ENCODE measurements around the gene EI24.

Gene EI24

GRCh38 chr11:125624756-125625213, 55.5 kb downstream of the EI24 start, which contains the start of gene CHEK1:
CHEK1 (plus strand) TSS chr11:125625163; CDS start chr11:125626769, 1,606 bp downstream.
- TF ChIP-seq CTCF (IDR thresholded peaks at IDR 0.05; ENCODE audit: low read depth, low read length): no peak
- in situ Hi-C loops (cut with HindIII; ENCODE audit: low sequenced_read_pairs): no loop called here
- DNase-seq (ENCODE audit: low read depth, low spot score): no peak
- H3K4me3 ChIP-seq (ENCODE audit: low read depth, low read length): peak within 1 kb of the TSS; percentile 82

- no peak for DNase-seq (ENCODE audit: low read depth, low spot score)
- peak overlapping the region; percentile 82 for H3K4me3 ChIP-seq (ENCODE audit: low read depth, low read length)
- no peak for TF ChIP-seq CTCF (IDR thresholded peaks at IDR 0.05; ENCODE audit: low read depth, low read length)
- in situ Hi-C loops (cut with HindIII; ENCODE audit: low sequenced_read_pairs): no loop called here
These were observed 56.0 kb downstream of the EI24 start for GRCh38 chr11:125625225-125625629.

- in situ Hi-C loops (cut with HindIII; ENCODE audit: low sequenced_read_pairs): no loop called here
- no peak for TF ChIP-seq CTCF (IDR thresholded peaks at IDR 0.05; ENCODE audit: low read depth, low read length)
- peak overlapping the region; percentile 82 for H3K4me3 ChIP-seq (ENCODE audit: low read depth, low read length)
- peak; percentile 92 for DNase-seq (ENCODE audit: low read depth, low spot score)
These were observed 56.5 kb downstream of the EI24 start for GRCh38 chr11:125625630-125626287.

- DNase-seq (ENCODE audit: low read depth, low spot score): peak; percentile 85
- peak; percentile 46 for TF ChIP-seq CTCF (IDR thresholded peaks at IDR 0.05; ENCODE audit: low read depth, low read length)
- peak overlapping the region; percentile 82 for H3K4me3 ChIP-seq (ENCODE audit: low read depth, low read length)
- in situ Hi-C loops (cut with HindIII; ENCODE audit: low sequenced_read_pairs): no loop called here
These were observed 57.1 kb downstream of the EI24 start for GRCh38 chr11:125626288-125626950.

GRCh38 chr11:125627236-125627910, 58.1 kb downstream of the EI24 start:
- peak; percentile 58 for DNase-seq (ENCODE audit: low read depth, low spot score)
- TF ChIP-seq CTCF (IDR thresholded peaks at IDR 0.05; ENCODE audit: low read depth, low read length): no peak
- peak overlapping the region; percentile 82 for H3K4me3 ChIP-seq (ENCODE audit: low read depth, low read length)
- in situ Hi-C loops (cut with HindIII; ENCODE audit: low sequenced_read_pairs): no loop called here
